HUES64 (cell line): ENCODE results near the gene ACSM2A.
"Not testable (repeated sequence)": the region's sequence is repeated elsewhere in the genome, so short reads cannot be mapped to it uniquely, and the experiment has no call there.

Experiments
- H3K27ac ChIP-seq: 2 replicates; pipeline ENCODE4 v1.7.0; 2013; ENCODE audit warnings: low read depth, low read length, inconsistent platforms
- H3K27me3 ChIP-seq: 2 replicates; pipeline ENCODE4 v1.6.1; 2013; ENCODE audit warnings: mild to moderate bottlenecking, low read length; ENCODE audit not compliant: insufficient read depth
- H3K36me3 ChIP-seq: 2 replicates; pipeline ENCODE4 v1.6.1; 2013; ENCODE audit warnings: mild to moderate bottlenecking, low read length; ENCODE audit not compliant: insufficient read depth
- H3K4me1 ChIP-seq: 2 replicates; pipeline ENCODE4 v1.6.1; 2013; ENCODE audit warnings: mild to moderate bottlenecking, low read length, moderate library complexity; ENCODE audit not compliant: insufficient read depth
- H3K4me3 ChIP-seq: 2 replicates; pipeline ENCODE4 v1.5.1; 2013; ENCODE audit warnings: mild to moderate bottlenecking, low read length, moderate library complexity
- H3K9ac ChIP-seq: 2 replicates; pipeline ENCODE4 v1.6.1; 2013; ENCODE audit warnings: mild to moderate bottlenecking, low read depth, low read length
- H3K9me3 ChIP-seq: 2 replicates; pipeline ENCODE4 v1.6.1; 2013; ENCODE audit warnings: low read depth, low read length; ENCODE audit not compliant: insufficient read depth
- WGBS: fragments of 150-250, 120-280 bp; methylation state at CpG from one replicate; pipeline ENCODE4 v1.1.7; 2013; ENCODE audit warnings: missing lambda C conversion rate; 5-methylcytosine and 5-hydroxymethylcytosine counted together

ACSM2A gene

DNA sequence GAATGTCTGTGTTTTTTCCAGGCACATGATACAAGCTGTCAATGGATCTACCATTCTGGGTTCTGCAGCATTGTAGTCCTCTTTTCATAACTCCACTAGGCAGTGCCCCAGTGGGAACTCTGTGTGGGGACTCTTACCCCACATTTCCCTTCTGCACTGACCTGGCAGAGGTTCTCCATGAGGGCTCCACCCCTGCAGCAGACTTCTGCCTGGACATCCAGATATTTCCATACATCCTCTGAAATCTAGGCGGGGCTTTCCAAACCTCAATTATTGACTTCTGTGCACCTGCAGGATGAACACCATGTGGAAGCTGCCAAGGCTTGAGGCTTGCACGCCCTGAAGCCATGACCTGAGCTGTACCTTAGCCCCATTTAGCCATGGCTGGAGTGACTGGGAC lies 56.0 kb downstream of the ACSM2A start:
- no peak overlapping the region for H3K9ac ChIP-seq
- WGBS: 69% methylated on average over 2 of the region's 2 CpGs
- H3K9me3 ChIP-seq: peaks cover 66% of the 10 kb centered on the region
- no peaks in the 10 kb centered on the region for H3K4me1 ChIP-seq
- H3K27ac ChIP-seq: no peak overlapping the region
- no peaks in the 10 kb centered on the region for H3K27me3 ChIP-seq
- no peaks in the 10 kb centered on the region for H3K36me3 ChIP-seq
- no peak overlapping the region for H3K4me3 ChIP-seq

DNA sequence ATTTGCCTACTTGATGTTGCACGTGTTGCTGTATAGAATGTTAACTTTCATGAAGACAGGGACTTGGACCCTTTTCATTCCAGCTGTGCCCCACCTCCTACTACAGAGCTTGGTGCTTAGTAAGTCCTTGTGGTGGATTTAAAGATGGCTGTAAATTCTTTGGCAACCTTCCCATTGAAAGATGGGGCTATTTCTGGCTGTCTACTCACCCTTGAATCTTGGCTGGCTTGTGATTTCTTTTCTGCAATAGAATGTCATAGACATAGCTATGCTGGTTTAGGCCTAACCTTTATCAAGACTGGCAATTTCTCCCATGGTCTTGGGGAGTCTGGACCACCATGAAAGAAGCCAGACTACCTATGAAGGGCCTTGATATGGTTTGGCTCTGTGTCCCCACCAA lies 59.0 kb downstream of the ACSM2A start:
- WGBS: 40% methylated on average over 1 of the region's 1 CpG
- no peaks in the 10 kb centered on the region for H3K27me3 ChIP-seq
- no peaks in the 10 kb centered on the region for H3K36me3 ChIP-seq
- H3K9me3 ChIP-seq: peaks cover 59% of the 10 kb centered on the region
- no peak overlapping the region for H3K9ac ChIP-seq
- H3K4me3 ChIP-seq: no peak overlapping the region
- H3K27ac ChIP-seq: no peak overlapping the region
- no peaks in the 10 kb centered on the region for H3K4me1 ChIP-seq

DNA sequence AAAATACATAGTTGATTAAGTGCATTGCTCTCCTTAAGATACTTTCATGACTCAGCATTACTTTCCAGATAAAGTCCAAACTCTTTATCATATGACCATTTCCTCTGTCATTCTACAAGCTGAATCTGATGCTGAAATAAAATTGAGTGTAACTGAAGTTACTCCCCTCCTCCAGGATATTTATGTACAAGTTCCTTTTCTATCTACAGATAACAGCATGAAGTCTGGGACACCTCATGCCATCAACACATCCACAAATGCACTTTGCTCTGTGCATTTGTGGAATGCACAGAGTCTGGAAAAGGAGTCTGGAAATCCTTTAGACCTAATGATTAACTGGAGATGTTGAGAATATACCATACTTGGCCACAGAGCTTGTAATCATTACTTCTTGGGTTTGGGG lies 64.4 kb downstream of the ACSM2A start:
- Histone ChIP-seq H3K27ac (no peak overlapping the region), H3K4me1 (no peaks in the 10 kb centered on the region), H3K27me3 (no peaks in the 10 kb centered on the region), H3K4me3 (no peak overlapping the region), H3K9me3 (peaks cover 38% of the 10 kb centered on the region; the same call in 1 of the 2 replicates), H3K36me3 (no peaks in the 10 kb centered on the region), H3K9ac (no peak overlapping the region)

DNA sequence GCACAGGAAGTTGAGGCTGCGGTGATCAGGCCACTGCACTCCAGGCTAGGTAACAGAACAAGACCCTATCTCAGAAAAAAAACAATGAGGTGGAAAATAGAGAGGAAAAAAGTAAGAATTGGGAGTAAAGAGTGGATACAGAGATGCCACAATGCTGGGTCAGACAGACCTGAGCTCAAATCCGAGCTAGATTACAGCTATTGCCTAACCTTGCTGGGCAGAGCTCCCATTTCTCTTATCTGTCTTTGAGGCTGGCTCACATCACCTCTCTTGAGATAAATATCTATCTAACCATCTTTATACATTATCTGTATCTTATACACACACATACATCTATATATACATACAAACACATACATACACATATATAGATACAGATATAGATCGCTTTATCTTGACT lies 65.8 kb downstream of the ACSM2A start:
- Histone ChIP-seq H3K4me1 (no peaks in the 10 kb centered on the region), H3K4me3 (no peak overlapping the region), H3K9me3 (peaks cover 33% of the 10 kb centered on the region), H3K27ac (no peak overlapping the region), H3K9ac (no peak overlapping the region), H3K36me3 (no peaks in the 10 kb centered on the region), H3K27me3 (no peaks in the 10 kb centered on the region)
- 62% methylated on average over 3 of the region's 3 CpGs for whole genome bisulfite sequencing

DNA sequence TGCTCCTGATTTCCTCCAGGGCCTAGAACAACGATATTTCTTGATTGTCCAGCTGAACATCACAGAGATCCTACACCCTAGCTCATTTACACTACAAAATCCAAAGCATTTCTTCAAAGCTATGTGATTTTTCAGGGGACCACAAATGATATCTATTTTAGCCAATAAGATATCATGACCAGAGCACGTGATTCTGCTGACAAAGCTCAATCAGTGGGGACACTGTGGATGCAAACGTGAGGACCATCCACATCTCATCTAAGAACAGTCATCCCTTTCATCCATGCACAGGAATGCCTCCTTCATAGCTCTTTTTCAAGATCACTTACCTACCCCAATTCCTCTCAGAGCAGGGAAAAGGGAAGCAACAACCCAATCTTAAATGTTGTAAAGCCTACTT lies 67.9 kb downstream of the ACSM2A start:
- 35% methylated on average over 3 of the region's 3 CpGs for WGBS
- H3K27ac ChIP-seq: no peak overlapping the region
- no peak overlapping the region for H3K9ac ChIP-seq
- no peaks in the 10 kb centered on the region for H3K27me3 ChIP-seq
- H3K4me3 ChIP-seq: no peak overlapping the region
- peaks cover 26% of the 10 kb centered on the region for H3K9me3 ChIP-seq
- H3K4me1 ChIP-seq: no peaks in the 10 kb centered on the region
- no peaks in the 10 kb centered on the region for H3K36me3 ChIP-seq

DNA sequence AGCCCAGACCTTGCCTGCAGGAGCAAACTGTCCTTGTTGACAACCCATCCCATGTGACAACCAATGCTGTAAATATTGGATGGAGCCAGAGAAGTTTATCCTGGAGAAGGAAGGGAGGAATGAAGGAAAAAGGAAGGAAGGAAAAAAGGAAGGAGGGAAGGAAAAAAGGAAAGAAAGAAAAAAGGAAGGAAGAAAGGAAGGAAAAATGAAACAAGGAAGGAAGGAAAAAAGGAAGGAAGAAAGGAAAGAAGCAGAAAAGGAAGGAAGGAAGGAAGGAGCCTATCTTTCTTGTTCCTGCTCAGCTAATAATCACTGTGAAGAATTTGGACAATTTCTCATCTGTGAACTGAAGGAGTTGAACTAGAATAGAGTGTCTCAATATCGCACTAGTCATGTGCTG lies 68.8 kb downstream of the ACSM2A start:
- whole genome bisulfite sequencing: 76% methylated on average over 1 of the region's 1 CpG
- no peaks in the 10 kb centered on the region for H3K27me3 ChIP-seq
- no peak overlapping the region for H3K27ac ChIP-seq
- H3K4me1 ChIP-seq: no peaks in the 10 kb centered on the region
- no peaks in the 10 kb centered on the region for H3K36me3 ChIP-seq
- H3K4me3 ChIP-seq: no peak overlapping the region
- no peak overlapping the region for H3K9ac ChIP-seq
- H3K9me3 ChIP-seq: peaks cover 22% of the 10 kb centered on the region

DNA sequence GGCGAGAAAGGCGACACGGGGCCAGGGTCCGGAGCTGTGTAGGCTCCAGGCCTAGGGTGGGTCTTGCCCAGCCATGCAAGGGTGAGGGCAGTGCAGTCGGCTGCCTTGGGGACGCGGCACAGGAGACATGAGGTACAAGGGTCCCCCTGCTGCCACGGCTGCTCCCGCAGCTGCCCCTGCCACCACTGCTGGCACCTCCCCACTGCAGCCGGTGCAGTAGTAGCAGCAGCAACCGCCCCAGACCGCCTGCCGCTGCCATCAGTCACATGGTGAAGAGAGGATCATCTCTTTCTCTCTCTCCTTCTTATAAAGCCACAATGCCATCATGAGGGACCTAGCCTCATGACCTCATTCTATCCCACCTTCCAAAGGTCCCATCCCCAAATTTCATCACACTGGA lies 80.5 kb downstream of the ACSM2A start:
- not testable (repeated sequence) for H3K27me3 ChIP-seq, H3K36me3 ChIP-seq, H3K9ac ChIP-seq, H3K9me3 ChIP-seq, H3K4me3 ChIP-seq, H3K27ac ChIP-seq, H3K4me1 ChIP-seq
- WGBS: no CpG with 5 or more reads among the region's 13 CpGs

DNA sequence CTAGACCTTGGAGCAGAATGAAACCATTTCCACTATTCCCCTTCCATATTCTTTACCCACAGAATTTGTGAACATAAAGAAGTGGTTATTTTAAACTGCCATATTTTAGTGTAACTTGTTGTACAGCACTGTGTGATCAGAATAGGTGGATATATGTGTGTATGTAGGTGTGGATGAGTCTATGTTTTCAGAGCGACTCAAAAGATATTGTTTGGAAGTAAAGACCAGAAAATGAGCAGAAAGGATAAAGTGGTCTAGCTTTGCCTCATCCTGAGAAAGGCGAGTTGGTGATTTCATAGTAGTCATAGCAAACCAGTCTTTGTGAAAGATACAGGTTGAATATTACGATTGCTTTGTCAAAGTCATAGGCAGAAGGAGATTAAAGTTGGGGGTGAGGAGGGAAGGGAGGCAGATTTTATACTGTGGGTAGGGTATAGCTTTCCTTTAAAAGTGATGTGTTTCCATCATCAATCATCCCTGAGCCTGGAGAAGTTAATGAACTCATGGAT lies 81.0 kb downstream of the ACSM2A start:
- no CpG with 5 or more reads among the region's 3 CpGs for WGBS
- not testable (repeated sequence) for H3K27me3 ChIP-seq, H3K9me3 ChIP-seq, H3K4me1 ChIP-seq, H3K9ac ChIP-seq, H3K27ac ChIP-seq, H3K4me3 ChIP-seq, H3K36me3 ChIP-seq

DNA sequence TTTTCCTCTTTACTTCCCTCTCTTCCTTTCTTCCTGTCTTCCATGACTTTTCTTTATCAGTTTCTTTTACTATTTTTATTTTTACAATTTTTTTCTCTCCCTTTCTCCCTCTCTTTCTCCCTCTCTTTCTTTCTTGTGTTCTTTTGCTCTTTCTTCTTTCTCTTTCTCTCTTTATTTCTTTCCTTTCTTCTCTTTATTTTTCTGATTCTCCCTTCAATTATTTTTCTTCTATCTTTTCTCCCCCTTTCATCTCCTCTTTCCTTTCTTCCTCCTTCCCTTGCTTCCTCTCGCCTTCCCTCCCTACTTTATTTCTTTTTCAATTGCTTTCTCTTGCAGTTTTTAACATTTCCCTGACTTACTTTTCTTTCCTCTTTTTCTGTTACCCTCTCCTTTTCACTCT lies 85.3 kb downstream of the ACSM2A start:
- H3K27me3 ChIP-seq, H3K9me3 ChIP-seq, H3K4me3 ChIP-seq, H3K9ac ChIP-seq, H3K4me1 ChIP-seq, H3K27ac ChIP-seq, H3K36me3 ChIP-seq: not testable (repeated sequence)
- 71% methylated on average over 1 of the region's 1 CpG for WGBS
